SK-N-SH (cell line): ENCODE measurements around the gene PRRX2. TPM values are rescaled to one million over a fixed set of nuclear protein-coding genes. Genes with fewer than 3 reads are reported as not detected.

ENCODE experiments used
- CTCF ChIA-PET: fragments of 300-600, 350-600 bp; formaldehyde crosslinking; extraction: SDS; loops from one replicate; lab custom pipeline; 2021; lab: Yijun Ruan, JAX
- POLR2A ChIA-PET: fragments of 350-600 bp; sonication (Branson Sonifier 250); formaldehyde crosslinking; extraction: SDS; loops from one replicate; lab custom pipeline; 2020; ENCODE audit warnings: antibody characterized with exemption, inconsistent platforms; lab: Yijun Ruan, JAX
- DNase-seq: peaks from one replicate; pipeline ENCODE4 v3.0.0; 2012
- H2AFZ ChIP-seq: fragments of 200-600 bp; sonication (generic); 2 replicates; pipeline ENCODE4 v1.8.1; 2016; ENCODE audit warnings: antibody characterized with exemption, mild to moderate bottlenecking, low read depth
- H3F3A ChIP-seq: fragments of 200-600 bp; sonication (generic); replicated peaks from 2 replicates; pipeline ENCODE3; 2016; ENCODE audit warnings: antibody characterized with exemption, mild to moderate bottlenecking; ENCODE audit not compliant: insufficient read depth
- H3K27ac ChIP-seq, 2 experiments: fragments of 200-500 bp in 1 of 2; fragments of 200-600 bp in 1 of 2; sonication (Bioruptor generic) in 1 of 2; sonication (generic), shearing (Covaris generic) in 1 of 2; 2 replicates each; pipeline versions ENCODE4 v1.5.1 to v1.6.1; 2014 to 2016; ENCODE audit warnings: low read depth in 2 of 2, inconsistent platforms in 1 of 2, low read length in 1 of 2, mild to moderate bottlenecking in 1 of 2, mixed read lengths in 1 of 2
- H3K27me3 ChIP-seq: fragments of 200-600 bp; sonication (generic), shearing (Covaris generic); 2 replicates; pipeline ENCODE4 v1.6.1; 2016; ENCODE audit warnings: mixed run types; ENCODE audit not compliant: insufficient read depth
- H3K36me3 ChIP-seq, 2 experiments: fragments of 200-500 bp in 1 of 2; fragments of 200-600 bp in 1 of 2; sonication (Bioruptor generic) in 1 of 2; sonication (generic) in 1 of 2; replicated peaks in 1 of 2; 2 replicates each; pipeline versions ENCODE3 to v1.5.1; 2014 to 2016; ENCODE audit warnings: low read length in 1 of 2, mild to moderate bottlenecking in 1 of 2; ENCODE audit not compliant: insufficient read depth in 2 of 2, control insufficient read depth in 1 of 2
- H3K4me1 ChIP-seq, 2 experiments: fragments of 200-500 bp in 1 of 2; fragments of 200-600 bp in 1 of 2; sonication (Bioruptor generic) in 1 of 2; sonication (generic), shearing (Covaris generic) in 1 of 2; 2 replicates each; pipeline versions ENCODE4 v1.5.1 to v1.6.1; 2014 to 2016; ENCODE audit warnings: low read depth in 1 of 2, low read length in 1 of 2, mixed run types in 1 of 2; ENCODE audit not compliant: insufficient read depth in 2 of 2, control insufficient read depth in 1 of 2
- H3K4me2 ChIP-seq: fragments of 200-600 bp; sonication (generic), shearing (Covaris generic); 2 replicates; pipeline ENCODE4 v1.6.1; 2017; ENCODE audit warnings: mixed run types
- H3K4me3 ChIP-seq, 2 experiments: fragments of 200-500 bp in 1 of 2; fragments of 200-600 bp in 1 of 2; sonication (Bioruptor generic) in 1 of 2; sonication (generic), shearing (Covaris generic) in 1 of 2; 2 replicates each; pipeline versions ENCODE4 v1.5.1 to v1.8.1; 2014 to 2016; ENCODE audit warnings: low read depth in 2 of 2, inconsistent platforms in 1 of 2, low read length in 1 of 2, mild to moderate bottlenecking in 1 of 2, mixed read lengths in 1 of 2, moderate library complexity in 1 of 2
- H3K79me2 ChIP-seq: fragments of 200-600 bp; sonication (generic); 2 replicates; pipeline ENCODE4 v1.8.1; 2017; ENCODE audit warnings: mild to moderate bottlenecking; ENCODE audit not compliant: insufficient read depth
- H3K9ac ChIP-seq: fragments of 200-600 bp; sonication (generic); 2 replicates; pipeline ENCODE4 v1.6.1; 2017; ENCODE audit warnings: mixed run types
- H3K9me2 ChIP-seq: fragments of 200-600 bp; sonication (generic); 2 replicates; pipeline ENCODE4 v1.6.1; 2017; ENCODE audit warnings: mixed run types
- H3K9me3 ChIP-seq: fragments of 200-600 bp; sonication (generic); 2 replicates; pipeline ENCODE4 v1.6.1; 2017; ENCODE audit warnings: mixed run types, mild to moderate bottlenecking, moderate library complexity
- H4K20me1 ChIP-seq: fragments of 200-600 bp; sonication (generic); 2 replicates; pipeline ENCODE4 v1.6.1; 2017; ENCODE audit warnings: mild to moderate bottlenecking, mixed run types; ENCODE audit not compliant: insufficient read depth
- CHD2 ChIP-seq: fragments of 150-350 bp; IDR thresholded peaks from 2 replicates; pipeline ENCODE4 v1.6.1; 2018; ENCODE audit warnings: low read length; ENCODE audit not compliant: partially characterized antibody
- ELF1 ChIP-seq: IDR thresholded peaks from 2 replicates; pipeline ENCODE4 v1.4.0; 2012
- FOXJ3 ChIP-seq: sonication (generic); formaldehyde crosslinking; IDR thresholded peaks from 2 replicates; pipeline ENCODE4 v1.5.1; 2020; ENCODE audit warnings: mild to moderate bottlenecking, missing genetic modification reagents
- GATA2 ChIP-seq: sonication (generic); formaldehyde crosslinking; IDR thresholded peaks from 2 replicates; pipeline ENCODE4 v1.5.0; 2020; ENCODE audit warnings: mild to moderate bottlenecking, missing genetic modification reagents
- IRF3 ChIP-seq: fragments of 150-350 bp; IDR thresholded peaks from 2 replicates; pipeline ENCODE4 v1.6.1; 2016; ENCODE audit warnings: mild to moderate bottlenecking, low read depth, low read length
- MAX ChIP-seq: IDR thresholded peaks from 2 replicates; pipeline ENCODE4 v1.4.0; 2012; ENCODE audit warnings: low read depth
- MEF2A ChIP-seq: IDR thresholded peaks from 2 replicates; pipeline ENCODE4 v1.4.0; 2012; ENCODE audit warnings: low read depth, borderline replicate concordance
- MXI1 ChIP-seq: IDR thresholded peaks from 2 replicates; pipeline ENCODE4 v1.6.1; 2012; ENCODE audit warnings: mild to moderate bottlenecking, low read depth, low read length, improper control_type of control experiment
- NRF1 ChIP-seq: IDR thresholded peaks from 2 replicates; pipeline ENCODE4 v1.6.1; 2012; ENCODE audit warnings: low read depth, mild to moderate bottlenecking, low read length
- PBX3 ChIP-seq: IDR thresholded peaks from 2 replicates; pipeline ENCODE4; 2012
- RAD21 ChIP-seq: IDR thresholded peaks from 2 replicates; pipeline ENCODE4 v1.6.1; 2012; ENCODE audit warnings: mild to moderate bottlenecking, low read length
- REST ChIP-seq: IDR thresholded peaks from 2 replicates; pipeline ENCODE4 v1.6.1; 2012; ENCODE audit warnings: mild to moderate bottlenecking, low read depth, low read length, moderate library complexity
- RFX5 ChIP-seq: IDR thresholded peaks from 2 replicates; pipeline ENCODE4 v1.6.1; 2012; ENCODE audit warnings: mild to moderate bottlenecking, improper control_type of control experiment, low read length
- SIN3A ChIP-seq: IDR thresholded peaks from 2 replicates; pipeline ENCODE4 v1.6.1; 2012; ENCODE audit warnings: low read depth, mild to moderate bottlenecking, low read length, moderate library complexity, borderline replicate concordance
- TAF1 ChIP-seq: IDR thresholded peaks from 2 replicates; pipeline ENCODE4 v1.6.1; 2012; ENCODE audit warnings: low read depth, mild to moderate bottlenecking, low read length, moderate library complexity, borderline replicate concordance
- USF1 ChIP-seq: IDR thresholded peaks from 2 replicates; pipeline ENCODE4 v1.4.0; 2012; ENCODE audit warnings: low read depth, borderline replicate concordance
- YY1 ChIP-seq: IDR thresholded peaks from 2 replicates; pipeline ENCODE4 v1.4.0; 2012; ENCODE audit warnings: low read depth, mild to moderate bottlenecking
- ZBTB33 ChIP-seq: IDR thresholded peaks from 2 replicates; pipeline ENCODE4 v1.4.0; 2012; ENCODE audit warnings: low read depth, borderline replicate concordance
- WGBS: methylation state at CpG from one replicate; pipeline ENCODE4 v1.1.6; 2017; ENCODE audit warnings: low lambda C conversion rate; 5-methylcytosine and 5-hydroxymethylcytosine counted together
- polyA plus RNA-seq, 3 experiments: library from polyadenylated mRNA; depleted of rRNA; stranded (reverse); fragments of >200 nt; gene quantifications; 2 replicates each; pipeline ENCODE4 v1.2.3, GENCODE V29; 2012

PRRX2 gene
- polyA plus RNA-seq, 1 of the 3 experiments (the other 2 are of a cell fraction): 0.84 TPM

GRCh38 chr9:129685933-129686259 lies 20.4 kb downstream of the PRRX2 start:
- TF ChIP-seq IRF3 (no peak), RFX5 (no peak), REST (no peak), MAX (no peak), CHD2 (no peak), SIN3A (no peak), TAF1 (no peak), PBX3 (no peak), USF1 (no peak), RAD21 (no peak), FOXJ3 (CRISPR knock-in tag) (no peak), ZBTB33 (no peak), YY1 (no peak), MXI1 (no peak), NRF1 (no peak), GATA2 (CRISPR knock-in tag) (no peak), ELF1 (no peak), MEF2A (no peak)
- H3K27me3 ChIP-seq: no peaks in the 10 kb centered on the region
- no peak overlapping the region for H3K9ac ChIP-seq
- WGBS: 56% methylated on average over 3 of the region's 3 CpGs
- H4K20me1 ChIP-seq: no peaks in the 10 kb centered on the region
- H2AFZ ChIP-seq: no peak overlapping the region
- no peaks in the 10 kb centered on the region for H3K4me1 ChIP-seq
- H3K9me3 ChIP-seq: no peaks in the 10 kb centered on the region
- H3K9me2 ChIP-seq: no peaks in the 10 kb centered on the region
- no peaks in the 10 kb centered on the region for H3F3A ChIP-seq
- no peak for DNase-seq
- no peak overlapping the region for H3K4me3 ChIP-seq
- POLR2A ChIA-PET: no interaction called here
- no peaks in the 10 kb centered on the region for H3K36me3 ChIP-seq
- no peak overlapping the region for H3K4me2 ChIP-seq
- no peak overlapping the region for H3K27ac ChIP-seq
- CTCF ChIA-PET: no interaction called here
- H3K79me2 ChIP-seq: no peaks in the 10 kb centered on the region
